ENCODE data around the gene CEP250.

The CEP250 gene

GRCh38 chr20:35467339-35468224 lies 12.2 kb downstream of the CEP250 start:
- no peak overlapping the region for H3K4me3 ChIP-seq (ENCODE audit: low read depth, low read length)
- no peak overlapping the region for H3K27ac ChIP-seq (ENCODE audit: extremely low read depth, low read depth, low read length)
- H3K4me1 ChIP-seq (ENCODE audit: control insufficient read depth, insufficient read depth, low read length) = peaks cover 5% of the 10 kb centered on the region; the same call in 1 of the 2 replicates
- ChIA-PET CTCF (interaction anchor here (0.6 to 1.2 kb wide), 2 partner anchors 45 to 518 kb away, joined by 3 to 8 read pairs; no protein-coding TSS in a partner anchor), POLR2A (interaction anchor here (0.9 kb wide), 1 partner anchor 13 kb away, joined by 3 read pairs; no protein-coding TSS in a partner anchor)
- peaks cover 54 to 96% of the 10 kb centered on the region in 2 experiments for H3K36me3 ChIP-seq (ENCODE audit: control insufficient read depth in 2 of 2, insufficient read depth in 1 of 2, low read length in 2 of 2)
- H3K9me3 ChIP-seq (ENCODE audit: control insufficient read depth, insufficient read depth, low read depth, low read length) = no peaks in the 10 kb centered on the region
- TF ChIP-seq ZNF19 (tag by site-specific recombination; IDR thresholded peaks at IDR 0.05; ENCODE audit: low read depth) = no peak
- TF ChIP-seq GLI2 (tag by site-specific recombination; IDR thresholded peaks at IDR 0.05; ENCODE audit: borderline replicate concordance, low read depth) = no peak
- TF ChIP-seq, protein P1, sequence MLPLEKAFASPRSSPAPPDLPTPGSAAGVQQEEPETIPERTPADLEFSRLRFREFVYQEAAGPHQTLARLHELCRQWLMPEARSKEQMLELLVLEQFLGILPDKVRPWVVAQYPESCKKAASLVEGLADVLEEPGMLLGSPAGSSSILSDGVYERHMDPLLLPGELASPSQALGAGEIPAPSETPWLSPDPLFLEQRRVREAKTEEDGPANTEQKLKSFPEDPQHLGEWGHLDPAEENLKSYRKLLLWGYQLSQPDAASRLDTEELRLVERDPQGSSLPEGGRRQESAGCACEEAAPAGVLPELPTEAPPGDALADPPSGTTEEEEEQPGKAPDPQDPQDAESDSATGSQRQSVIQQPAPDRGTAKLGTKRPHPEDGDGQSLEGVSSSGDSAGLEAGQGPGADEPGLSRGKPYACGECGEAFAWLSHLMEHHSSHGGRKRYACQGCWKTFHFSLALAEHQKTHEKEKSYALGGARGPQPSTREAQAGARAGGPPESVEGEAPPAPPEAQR (tag by site-specific recombination; IDR thresholded peaks at IDR 0.05) = no peak
- 0 out of 2 replicates have a peak, but pooled peaks have one; percentile 36 for TF ChIP-seq TCF7L2 (IDR thresholded peaks at IDR 0.05; ENCODE audit: borderline replicate concordance, low read depth, low read length)
- no peak for TF ChIP-seq ZNF610 (tag by site-specific recombination; IDR thresholded peaks at IDR 0.05; ENCODE audit: borderline replicate concordance)
- no peak for TF ChIP-seq ZNF560 (tag by site-specific recombination; IDR thresholded peaks at IDR 0.05; ENCODE audit: borderline replicate concordance)
- no peak for TF ChIP-seq ZNF132 (tag by site-specific recombination; IDR thresholded peaks at IDR 0.05; ENCODE audit: borderline replicate concordance)
- TF ChIP-seq, protein P2, sequence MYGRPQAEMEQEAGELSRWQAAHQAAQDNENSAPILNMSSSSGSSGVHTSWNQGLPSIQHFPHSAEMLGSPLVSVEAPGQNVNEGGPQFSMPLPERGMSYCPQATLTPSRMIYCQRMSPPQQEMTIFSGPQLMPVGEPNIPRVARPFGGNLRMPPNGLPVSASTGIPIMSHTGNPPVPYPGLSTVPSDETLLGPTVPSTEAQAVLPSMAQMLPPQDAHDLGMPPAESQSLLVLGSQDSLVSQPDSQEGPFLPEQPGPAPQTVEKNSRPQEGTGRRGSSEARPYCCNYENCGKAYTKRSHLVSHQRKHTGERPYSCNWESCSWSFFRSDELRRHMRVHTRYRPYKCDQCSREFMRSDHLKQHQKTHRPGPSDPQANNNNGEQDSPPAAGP (tag by site-specific recombination; IDR thresholded peaks at IDR 0.05) = 0 out of 2 replicates have a peak, but pooled peaks have one; percentile 32
- TF ChIP-seq ZNF600 (tag by site-specific recombination; IDR thresholded peaks at IDR 0.05) = 0 out of 2 replicates have a peak, but pooled peaks have one; percentile 37
- peak; percentile 56; the same call in 1 of the 2 replicates for TF ChIP-seq ZNF629 (tag by site-specific recombination; IDR thresholded peaks at IDR 0.05)
- peak; percentile 63; the same call in 1 of the 2 replicates for TF ChIP-seq ZEB2 (tag by site-specific recombination; IDR thresholded peaks at IDR 0.05)
- no peak for TF ChIP-seq ZNF585B (tag by site-specific recombination; IDR thresholded peaks at IDR 0.05)
- no peak; the same call in 1 of the 2 replicates for TF ChIP-seq WT1 (tag by site-specific recombination; IDR thresholded peaks at IDR 0.05)
- TF ChIP-seq ZNF146 (tag by site-specific recombination; IDR thresholded peaks at IDR 0.05) = no peak
- no peak for TF ChIP-seq ZNF140 (tag by site-specific recombination; IDR thresholded peaks at IDR 0.05)
- no peak for TF ChIP-seq ZBTB11 (tag by site-specific recombination; conservative IDR thresholded peaks at IDR 0.05; ENCODE audit: low read depth)
- no peak for TF ChIP-seq ZNF302 (tag by site-specific recombination; IDR thresholded peaks at IDR 0.05; ENCODE audit: low read depth)
- no peak for TF ChIP-seq ZNF785 (tag by site-specific recombination; IDR thresholded peaks at IDR 0.05)
- no peak for TF ChIP-seq ZNF558 (tag by site-specific recombination; IDR thresholded peaks at IDR 0.05)
- no peak for TF ChIP-seq ZNF37A (tag by site-specific recombination; IDR thresholded peaks at IDR 0.05)
- no peak for TF ChIP-seq ZNF416 (tag by site-specific recombination; IDR thresholded peaks at IDR 0.05)
- TF ChIP-seq ZNF366 (tag by site-specific recombination; conservative IDR thresholded peaks at IDR 0.05) = peak; percentile 46
- no peak for TF ChIP-seq ZNF221 (tag by site-specific recombination; IDR thresholded peaks at IDR 0.05; ENCODE audit: borderline replicate concordance)
- no peak for TF ChIP-seq ZNF626 (tag by site-specific recombination; IDR thresholded peaks at IDR 0.05)
- no peak for TF ChIP-seq ZNF596 (tag by site-specific recombination; IDR thresholded peaks at IDR 0.05)
- no peak for TF ChIP-seq KLF16 (tag by site-specific recombination; IDR thresholded peaks at IDR 0.05)
- TF ChIP-seq, protein P3, sequence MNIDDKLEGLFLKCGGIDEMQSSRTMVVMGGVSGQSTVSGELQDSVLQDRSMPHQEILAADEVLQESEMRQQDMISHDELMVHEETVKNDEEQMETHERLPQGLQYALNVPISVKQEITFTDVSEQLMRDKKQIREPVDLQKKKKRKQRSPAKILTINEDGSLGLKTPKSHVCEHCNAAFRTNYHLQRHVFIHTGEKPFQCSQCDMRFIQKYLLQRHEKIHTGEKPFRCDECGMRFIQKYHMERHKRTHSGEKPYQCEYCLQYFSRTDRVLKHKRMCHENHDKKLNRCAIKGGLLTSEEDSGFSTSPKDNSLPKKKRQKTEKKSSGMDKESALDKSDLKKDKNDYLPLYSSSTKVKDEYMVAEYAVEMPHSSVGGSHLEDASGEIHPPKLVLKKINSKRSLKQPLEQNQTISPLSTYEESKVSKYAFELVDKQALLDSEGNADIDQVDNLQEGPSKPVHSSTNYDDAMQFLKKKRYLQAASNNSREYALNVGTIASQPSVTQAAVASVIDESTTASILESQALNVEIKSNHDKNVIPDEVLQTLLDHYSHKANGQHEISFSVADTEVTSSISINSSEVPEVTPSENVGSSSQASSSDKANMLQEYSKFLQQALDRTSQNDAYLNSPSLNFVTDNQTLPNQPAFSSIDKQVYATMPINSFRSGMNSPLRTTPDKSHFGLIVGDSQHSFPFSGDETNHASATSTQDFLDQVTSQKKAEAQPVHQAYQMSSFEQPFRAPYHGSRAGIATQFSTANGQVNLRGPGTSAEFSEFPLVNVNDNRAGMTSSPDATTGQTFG (tag by site-specific recombination; IDR thresholded peaks at IDR 0.05; ENCODE audit: borderline replicate concordance) = no peak
- TF ChIP-seq YY1 (tag by site-specific recombination; IDR thresholded peaks at IDR 0.05) = no peak
- TF ChIP-seq ZNF324 (tag by site-specific recombination; IDR thresholded peaks at IDR 0.05) = no peak

Measured in HEK293 (cell line).